GM10248 (cell line): ENCODE data around the gene PLAGL1.
"Not testable (repeated sequence)": the region's sequence is repeated elsewhere in the genome, so short reads cannot be mapped to it uniquely, and the experiment has no call there.

Experiments used
- CTCF ChIA-PET: fragments of 300-600 bp; sonication (Branson Sonifier 250); formaldehyde crosslinking; extraction: SDS; loops from one replicate; lab custom pipeline; 2021; ENCODE audit warnings: antibody characterized with exemption; lab: Yijun Ruan, JAX
- POLR2A ChIA-PET: fragments of 350-650 bp; sonication (Branson Sonifier 250); formaldehyde crosslinking; extraction: SDS; loops from one replicate; lab custom pipeline; 2020; ENCODE audit warnings: antibody characterized with exemption; lab: Yijun Ruan, JAX
- DNase-seq: peaks from one replicate; pipeline ENCODE4 v3.0.0; 2012; ENCODE audit errors: extremely low spot score
- CTCF ChIP-seq: IDR thresholded peaks from 2 replicates; pipeline ENCODE4 v1.5.1; 2012; ENCODE audit warnings: mild to moderate bottlenecking, low read depth; ENCODE audit errors: extremely low read depth, missing control alignments, control extremely low read depth

PLAGL1 gene

GRCh38 chr6:144027932-144028587 lies 20.0 kb upstream of the PLAGL1 start:
- no peak for DNase-seq
- no peak for TF ChIP-seq CTCF
- ChIA-PET CTCF (interaction anchor here (1.0 to 2.6 kb wide), 4 partner anchors 8 to 41 kb away, joined by 3 to 18 read pairs (median 9); no protein-coding TSS in a partner anchor), POLR2A (interaction anchor here (0.6 kb wide), 1 partner anchor 35 kb away, joined by 3 read pairs; no protein-coding TSS in a partner anchor)

DNA sequence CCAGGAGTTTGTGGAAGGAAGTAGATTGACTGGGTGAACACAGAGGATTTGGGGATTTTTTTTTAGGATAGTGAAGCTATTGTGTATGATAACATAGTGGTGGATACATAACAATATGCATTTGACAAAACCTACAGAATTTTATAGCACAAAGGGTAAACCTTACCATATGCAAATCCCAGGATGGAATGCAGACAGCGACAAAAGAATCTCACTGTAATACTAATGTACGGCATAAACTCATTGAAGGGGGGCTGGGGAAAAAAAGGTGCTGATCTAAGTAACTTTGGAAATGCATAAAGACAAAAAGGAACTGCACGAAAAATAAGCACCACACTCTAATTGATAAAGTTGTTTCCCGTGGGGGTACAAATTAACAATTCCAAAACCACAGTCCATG lies 15.2 kb upstream of the PLAGL1 start:
- TF ChIP-seq CTCF: no peak
- POLR2A ChIA-PET: no interaction called here
- CTCF ChIA-PET: interaction anchor here (0.7 to 3.1 kb wide), 4 partner anchors 10 to 510 kb away, joined by 3 to 29 read pairs (median 6); no protein-coding TSS in a partner anchor
- no peak for DNase-seq

DNA sequence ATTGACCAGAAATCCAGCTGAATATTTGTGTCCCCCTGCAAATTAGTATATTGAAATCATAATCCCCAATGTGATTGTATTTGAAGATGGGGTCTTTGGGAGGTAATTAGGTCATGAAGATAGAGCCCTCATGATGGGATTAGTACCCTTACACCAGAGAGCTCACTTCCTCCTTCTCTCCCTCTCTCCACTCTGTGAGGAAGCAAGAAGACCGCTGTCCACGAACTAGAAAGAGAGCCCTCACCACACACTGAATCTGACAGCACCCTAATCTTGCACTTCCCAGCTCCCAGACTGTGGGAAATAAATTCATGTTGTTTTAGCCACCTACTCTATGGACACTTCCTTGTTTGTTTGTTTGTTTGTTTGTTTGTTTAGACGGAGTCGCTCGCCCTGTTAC lies 11.9 kb upstream of the PLAGL1 start:
- TF ChIP-seq CTCF: no peak
- ChIA-PET POLR2A (no interaction called here), CTCF (interaction anchor here (1.3 to 2.0 kb wide), 5 partner anchors 9 to 445 kb away, joined by 3 to 6 read pairs (median 4); no protein-coding TSS in a partner anchor)
- no peak for DNase-seq

DNA sequence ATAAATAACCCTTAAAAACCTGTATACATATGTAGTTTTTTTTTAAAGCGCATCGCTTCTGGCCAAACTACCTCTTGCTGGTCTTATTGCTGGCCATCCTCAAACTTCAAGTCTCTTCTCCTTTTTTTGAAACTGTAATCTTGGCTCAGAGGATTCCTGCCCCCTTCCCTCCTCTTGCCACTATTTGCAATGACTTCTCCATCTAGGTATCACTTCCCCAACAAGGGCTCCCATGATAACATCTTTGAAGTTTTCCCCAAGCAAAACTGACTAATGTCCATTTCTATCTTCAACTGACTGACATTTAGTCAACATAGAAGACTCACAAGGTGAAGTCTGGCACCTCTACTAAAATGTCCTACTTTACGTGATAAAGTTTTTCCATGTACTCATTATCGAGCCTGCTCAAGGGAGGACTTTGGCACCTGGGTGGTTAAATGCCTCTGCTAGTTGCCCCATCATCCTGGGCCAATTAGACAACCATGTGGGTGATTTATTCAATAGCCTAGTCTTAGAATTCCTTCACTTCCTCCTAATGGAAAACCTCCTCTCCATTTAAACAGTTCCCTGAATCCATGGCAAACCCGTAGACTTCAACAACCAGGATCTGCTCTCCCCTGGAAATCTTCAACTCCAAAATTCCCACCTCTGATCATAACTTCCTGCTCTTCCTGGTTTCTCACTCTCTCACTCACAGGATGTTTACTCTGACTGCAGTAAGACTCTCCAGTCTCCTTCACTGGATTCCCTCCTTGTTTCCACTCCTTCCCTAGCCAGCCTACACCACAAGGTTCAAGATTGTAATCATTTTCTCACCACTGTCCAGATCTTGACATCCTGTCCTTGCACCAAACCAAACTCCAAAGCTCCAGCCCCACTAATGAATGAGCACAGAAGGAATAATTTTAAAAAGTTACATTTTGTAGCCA lies 9.4 kb upstream of the PLAGL1 start:
- no peak for TF ChIP-seq CTCF
- ChIA-PET POLR2A (no interaction called here), CTCF (interaction anchor here (1.3 kb wide), 1 partner anchor 442 kb away, joined by 5 read pairs; no protein-coding TSS in a partner anchor)
- no peak for DNase-seq

- CTCF ChIA-PET: interaction anchor here (0.7 to 4.9 kb wide), 45 partner anchors 8 to 556 kb away, joined by 3 to 70 read pairs (median 5); partner anchors contain the start of gene FUCA2
- peak; percentile 85 for TF ChIP-seq CTCF
- DNase-seq: peak; percentile 50
- POLR2A ChIA-PET: no interaction called here
These were observed 5.4 kb upstream of the PLAGL1 start for GRCh38 chr6:144013486-144013909.

DNA sequence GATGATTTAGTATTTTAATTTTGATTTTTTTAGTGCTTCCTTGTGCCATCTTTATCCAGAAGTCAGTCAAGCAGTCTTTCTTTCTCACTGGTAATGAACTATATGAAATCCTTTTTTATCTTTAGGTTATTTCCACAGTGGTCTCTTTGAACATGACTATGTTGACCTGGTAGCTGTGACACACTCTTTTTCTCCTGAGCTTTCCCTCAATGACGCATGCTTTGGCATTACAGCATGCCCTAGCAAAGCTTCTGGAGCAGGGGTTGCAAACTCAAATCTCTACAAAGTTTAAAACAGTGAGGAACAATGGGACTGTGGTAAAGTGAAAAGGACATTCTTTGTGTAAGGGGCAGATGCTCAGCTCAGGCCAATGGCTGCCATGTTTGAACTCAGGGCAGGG lies 4.5 kb upstream of the PLAGL1 start:
- DNase-seq: no peak
- ChIA-PET POLR2A (no interaction called here), CTCF (interaction anchor here (0.8 to 4.9 kb wide), 31 partner anchors 10 to 1538 kb away, joined by 3 to 70 read pairs (median 6); partner anchors contain the start of gene FUCA2)
- TF ChIP-seq CTCF: no peak

GRCh38 chr6:144009628-144010027 lies 1.6 kb upstream of the PLAGL1 start:
- POLR2A ChIA-PET, CTCF ChIA-PET, DNase-seq: not testable (repeated sequence)
